GM18870 (cell line): Measurements from ENCODE around the gene CBX6.
"Not testable (repeated sequence)": the region's sequence is repeated elsewhere in the genome, so short reads cannot be mapped to it uniquely, and the experiment has no call there.

ENCODE experiments used
- ATAC-seq: cut with Tn5 transposase; IDR thresholded peaks from one replicate; pipeline ENCODE4 v1.9.1; 2021; ENCODE audit warnings: moderate library complexity; ENCODE audit not compliant: unreplicated experiment

CBX6 gene

DNA sequence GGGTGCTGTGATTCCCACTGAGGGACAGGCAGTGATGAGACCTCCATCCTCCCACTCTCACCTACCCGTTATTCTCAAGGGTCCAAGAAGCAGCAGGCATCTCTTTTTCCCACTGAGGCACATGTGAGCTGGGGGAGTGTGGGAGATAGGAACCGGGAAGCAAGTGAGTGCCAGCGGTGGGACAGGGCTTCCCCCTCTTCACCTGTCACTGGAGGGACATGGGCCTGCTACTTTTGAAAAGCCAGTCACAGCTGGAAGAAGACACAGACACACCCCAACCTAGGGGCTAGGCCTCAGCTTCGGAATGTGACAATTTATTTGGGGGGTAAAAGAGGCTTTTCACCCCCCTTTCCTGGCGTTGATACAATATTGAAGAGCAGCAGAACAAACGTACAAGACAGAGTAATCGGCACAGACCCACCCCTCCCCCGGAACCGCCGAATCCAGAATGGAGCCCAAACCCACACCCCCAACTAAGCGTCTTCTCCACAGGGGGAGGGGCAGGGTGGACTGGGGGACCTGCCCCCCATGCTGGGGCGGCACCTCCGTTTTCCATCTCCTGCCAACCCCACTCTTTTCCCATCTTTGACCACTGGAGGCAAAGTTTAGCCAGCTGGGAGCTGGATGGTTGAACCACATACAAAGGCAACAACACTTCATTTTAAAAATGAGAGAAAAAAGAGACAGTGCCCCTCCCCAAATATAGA is 10.7 kb downstream of the CBX6 start:
- ATAC-seq, result no peak

- no peak for ATAC-seq
Measured at GRCh38 chr22:38860283-38861169, 11.5 kb downstream of the CBX6 start.

DNA sequence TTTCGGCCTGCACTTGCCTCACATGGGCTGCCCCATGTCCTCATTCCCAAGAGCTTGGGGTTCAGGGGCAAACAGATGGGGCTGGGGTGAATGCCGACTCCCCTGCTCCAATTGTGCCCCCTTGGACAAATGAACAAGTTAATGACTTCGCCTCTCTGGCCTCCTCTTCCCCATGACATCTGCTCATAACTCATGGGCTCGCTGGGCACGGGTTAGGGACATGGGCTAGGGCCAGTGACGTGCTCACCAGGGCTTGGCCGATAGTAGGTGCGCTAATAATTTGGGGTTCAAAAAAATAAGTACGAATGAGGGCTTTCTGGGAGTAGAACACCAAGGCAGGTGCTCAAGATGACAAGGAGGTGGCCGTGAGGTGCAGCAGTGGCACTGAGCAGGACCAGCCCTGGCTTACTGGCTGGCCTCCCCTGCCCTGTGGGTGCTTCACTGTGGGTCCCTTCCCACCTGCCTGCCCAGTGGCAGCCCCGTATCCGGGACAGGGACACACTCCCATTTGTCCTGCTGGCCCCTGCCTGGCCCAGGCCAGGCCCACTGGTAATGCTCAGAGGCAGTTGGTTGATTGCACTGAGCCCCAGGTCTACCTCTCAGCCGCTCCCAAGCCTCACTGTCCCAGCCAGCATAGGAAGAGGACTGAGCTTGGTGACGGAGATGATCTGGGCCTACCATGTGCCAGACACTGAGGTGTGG is 12.3 kb downstream of the CBX6 start:
- ATAC-seq, result no peak

DNA sequence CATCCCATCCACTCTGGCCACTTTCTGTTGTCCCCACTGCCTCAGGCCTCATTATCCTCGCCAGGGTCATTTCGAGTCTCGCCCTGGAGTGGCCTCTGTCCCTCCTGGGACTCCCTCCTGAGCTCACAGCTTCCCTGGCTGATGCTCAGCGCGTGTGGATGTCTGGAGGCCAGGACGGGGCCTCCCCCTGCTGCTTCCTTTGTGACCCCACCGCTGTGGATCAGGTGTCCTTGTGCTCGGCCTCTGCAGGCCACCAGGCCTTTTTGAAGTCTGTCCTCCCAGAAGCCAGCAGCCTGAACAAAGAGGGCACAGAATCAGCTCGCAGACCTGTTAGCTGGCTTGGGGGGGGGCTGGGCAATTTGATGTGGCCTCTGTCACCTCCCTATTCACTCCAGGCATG is 13.5 kb downstream of the CBX6 start:
- ATAC-seq, result no peak

- ATAC-seq, result not testable (repeated sequence)
Measured at GRCh38 chr22:38854476-38854875, 17.5 kb downstream of the CBX6 start.

- ATAC-seq, result not testable (repeated sequence)
Measured at GRCh38 chr22:38853883-38854282, 18.1 kb downstream of the CBX6 start.

GRCh38 chr22:38853196-38853651 is 18.8 kb downstream of the CBX6 start:
- no peak for ATAC-seq

DNA sequence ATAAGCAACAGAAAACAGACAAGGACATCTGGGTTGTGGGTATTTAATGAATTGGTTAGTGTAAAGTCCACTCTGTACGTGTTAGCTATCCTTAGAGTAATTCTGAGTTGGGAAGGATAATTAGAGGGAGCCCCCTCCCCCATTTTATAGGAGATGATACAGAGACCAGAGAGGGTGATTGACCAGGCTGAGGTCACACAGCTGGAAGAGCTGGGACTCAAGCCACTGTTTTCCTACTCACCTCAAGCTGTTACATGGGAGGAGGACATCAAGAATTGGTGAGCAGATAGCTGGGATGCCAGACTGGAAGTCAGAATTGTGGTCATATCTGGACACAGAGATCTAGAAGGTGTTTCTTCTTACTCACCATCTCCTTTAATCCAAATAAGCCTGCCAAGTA is 19.5 kb downstream of the CBX6 start:
- ATAC-seq, result no peak

GRCh38 chr22:38850941-38851849 is 20.8 kb downstream of the CBX6 start:
- ATAC-seq, result no peak

- ATAC-seq, result no peak
Measured at GRCh38 chr22:38850399-38850798, 21.6 kb downstream of the CBX6 start.

- ATAC-seq, result no peak
Measured at GRCh38 chr22:38849811-38850210, 22.2 kb downstream of the CBX6 start.

GRCh38 chr22:38846412-38846811 is 25.6 kb downstream of the CBX6 start:
- ATAC-seq, result no peak

DNA sequence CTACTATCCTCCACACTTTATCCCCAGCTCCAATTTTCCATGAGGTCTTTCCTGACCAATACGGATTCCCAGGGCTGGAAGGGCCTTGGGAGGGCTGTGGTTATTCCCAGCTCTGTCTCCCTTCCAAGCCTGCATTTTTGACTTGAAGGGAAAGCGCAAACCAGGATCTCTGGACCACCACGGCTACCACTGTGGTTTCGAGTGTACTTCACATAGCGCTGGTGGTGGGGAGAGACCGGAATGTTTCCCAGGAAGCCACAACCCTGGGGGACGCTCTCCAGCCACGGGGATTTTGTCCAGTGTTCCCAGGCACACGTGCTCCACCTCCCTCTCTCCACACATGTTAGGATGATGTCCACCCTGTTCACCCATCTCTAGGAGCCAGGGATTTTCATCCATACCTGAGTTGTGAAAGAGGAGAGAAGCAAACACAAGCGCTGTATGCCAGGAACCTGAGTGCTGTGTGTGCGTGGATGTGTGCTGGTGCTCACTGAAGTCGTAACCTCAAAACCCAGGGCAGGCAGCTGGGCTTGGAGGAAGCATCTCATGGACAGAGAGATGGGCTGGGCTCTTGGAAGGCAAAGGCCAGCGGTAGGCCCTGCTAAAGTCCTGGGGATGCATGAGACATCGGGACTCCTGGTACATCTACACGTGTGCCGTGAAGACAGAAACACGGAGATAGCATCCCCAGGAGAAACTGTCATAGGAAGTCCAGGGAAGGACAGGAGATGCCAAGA is 26.8 kb downstream of the CBX6 start:
- no peak for ATAC-seq

- no peak for ATAC-seq
Measured at GRCh38 chr22:38844315-38845003, 27.6 kb downstream of the CBX6 start.

DNA sequence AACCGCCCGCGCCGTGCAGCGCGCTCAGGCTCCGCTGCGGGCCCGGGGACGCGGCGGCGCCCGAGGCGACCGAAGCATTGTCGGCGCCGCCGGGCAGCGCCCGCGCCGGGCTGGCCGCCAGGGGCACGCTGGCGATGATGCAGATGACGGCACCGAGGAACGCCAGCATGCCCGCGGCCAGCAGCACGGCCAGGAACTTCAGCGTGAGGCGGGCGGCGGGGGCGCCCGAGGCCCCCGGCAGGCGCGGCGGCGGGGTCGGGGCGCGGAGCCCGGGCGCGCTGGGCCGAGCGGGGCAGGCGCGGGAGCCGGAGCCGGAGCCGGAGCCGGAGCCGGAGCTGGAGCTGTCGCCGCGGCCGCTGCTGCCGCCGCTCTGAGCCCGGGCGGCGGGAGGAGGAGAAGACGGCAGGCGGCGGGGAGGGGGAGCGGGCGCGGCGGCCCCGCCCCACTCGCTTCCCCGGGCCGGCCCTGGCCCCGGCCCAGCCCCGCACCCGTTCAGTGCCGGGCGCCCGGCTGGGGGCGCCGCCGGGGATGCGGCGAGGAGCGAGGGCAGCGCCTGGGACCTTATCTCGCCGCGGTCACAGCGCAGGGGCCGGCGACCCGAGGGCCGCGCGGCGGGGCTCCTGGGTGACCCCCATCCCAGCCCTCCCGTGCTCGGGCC is 28.2 kb downstream of the CBX6 start, which contains the start of gene NPTXR:
NPTXR (minus strand) TSS at position 372 of the 658 bp plus-strand sequence.
- ATAC-seq, result no peak

GRCh38 chr22:38843201-38843656 is 28.8 kb downstream of the CBX6 start:
- ATAC-seq, result no peak

- ATAC-seq, result no peak
Measured at GRCh38 chr22:38842512-38843200, 29.4 kb downstream of the CBX6 start.

DNA sequence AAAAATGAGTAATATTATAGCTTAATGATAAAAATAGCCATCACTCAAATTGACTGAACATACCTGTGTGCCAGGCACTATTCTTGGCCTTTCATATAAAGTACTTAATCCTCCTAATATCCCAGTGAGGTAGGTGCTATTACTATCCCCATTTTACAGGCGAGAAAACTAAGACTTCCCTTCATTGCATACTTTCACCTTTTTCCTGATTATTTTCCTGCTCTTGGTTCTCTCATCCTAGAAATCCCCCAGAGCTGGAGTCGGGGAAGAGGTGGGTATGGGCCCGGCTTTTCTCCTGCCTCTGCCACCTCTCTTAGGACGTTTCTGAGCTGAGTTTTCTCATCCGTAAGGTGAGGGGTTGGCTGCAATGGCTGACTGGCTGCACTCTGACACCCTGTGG is 30.4 kb downstream of the CBX6 start:
- ATAC-seq, result no peak
